Lower leg skin (tissue), 3 donors: Measurements from ENCODE around the gene HAUS7.

Experiments
- POLR2A ChIP-seq, 2 donors: fragments of 450-650 bp; IDR thresholded peaks; one replicate each; pipeline ENCODE4 v1.6.1; 2016 to 2017; ENCODE audit warnings: antibody characterized with exemption in 2 of 2, mild to moderate bottlenecking in 1 of 2, moderate library complexity in 1 of 2
- TF ChIP-seq, protein P1 (sequence below), 3 donors: fragments of 450-650 bp; IDR thresholded peaks; one replicate each; pipeline ENCODE4 v1.5.1; 2016; ENCODE audit warnings: antibody characterized with exemption in 3 of 3, mild to moderate bottlenecking in 3 of 3, moderate library complexity in 2 of 3

DNA sequence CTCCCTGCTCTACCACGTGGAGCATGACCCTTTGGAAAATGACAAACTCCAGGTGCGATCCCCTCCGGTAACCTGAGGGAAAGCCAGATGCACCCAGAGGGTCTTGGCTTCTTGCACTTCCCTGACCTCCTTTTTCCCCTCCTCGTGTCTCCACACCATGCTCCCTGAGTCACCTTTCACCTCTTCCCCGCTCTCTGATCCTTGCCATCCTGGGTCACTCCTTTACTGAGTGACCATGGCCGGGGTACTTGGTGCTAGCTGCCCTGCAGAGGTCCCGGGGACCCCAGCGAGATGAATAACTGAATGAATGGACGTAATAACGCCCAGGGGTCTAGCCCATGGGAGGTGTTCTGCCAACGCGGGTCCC, 59.5 kb downstream of the HAUS7 start:
- TF ChIP-seq POLR2A (IDR thresholded peaks at IDR 0.05), result no peak
- TF ChIP-seq, protein P1, sequence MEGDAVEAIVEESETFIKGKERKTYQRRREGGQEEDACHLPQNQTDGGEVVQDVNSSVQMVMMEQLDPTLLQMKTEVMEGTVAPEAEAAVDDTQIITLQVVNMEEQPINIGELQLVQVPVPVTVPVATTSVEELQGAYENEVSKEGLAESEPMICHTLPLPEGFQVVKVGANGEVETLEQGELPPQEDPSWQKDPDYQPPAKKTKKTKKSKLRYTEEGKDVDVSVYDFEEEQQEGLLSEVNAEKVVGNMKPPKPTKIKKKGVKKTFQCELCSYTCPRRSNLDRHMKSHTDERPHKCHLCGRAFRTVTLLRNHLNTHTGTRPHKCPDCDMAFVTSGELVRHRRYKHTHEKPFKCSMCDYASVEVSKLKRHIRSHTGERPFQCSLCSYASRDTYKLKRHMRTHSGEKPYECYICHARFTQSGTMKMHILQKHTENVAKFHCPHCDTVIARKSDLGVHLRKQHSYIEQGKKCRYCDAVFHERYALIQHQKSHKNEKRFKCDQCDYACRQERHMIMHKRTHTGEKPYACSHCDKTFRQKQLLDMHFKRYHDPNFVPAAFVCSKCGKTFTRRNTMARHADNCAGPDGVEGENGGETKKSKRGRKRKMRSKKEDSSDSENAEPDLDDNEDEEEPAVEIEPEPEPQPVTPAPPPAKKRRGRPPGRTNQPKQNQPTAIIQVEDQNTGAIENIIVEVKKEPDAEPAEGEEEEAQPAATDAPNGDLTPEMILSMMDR (IDR thresholded peaks at IDR 0.05), result no peak
